PC-3 (cell line): ENCODE results near the gene ATF7. TPM values are rescaled to one million over a fixed set of nuclear protein-coding genes. Genes with fewer than 3 reads are reported as not detected.

Experiments
- ATAC-seq: fragments of 200-7000 bp; cut with Tn5 transposase; 2 replicates; pipeline ENCODE4 v1.9.1; 2020; ENCODE audit warnings: mild to moderate bottlenecking, moderate library complexity
- BruUV-seq: library from RNA; stranded (reverse); fragments of 400-500 nt; replicated peaks from 2 replicates; lab custom pipeline; 2021; lab: Mats Ljungman, UMichigan
- CTCF ChIA-PET: fragments of 300-600 bp; sonication (Branson Sonifier 250); formaldehyde crosslinking; loops from one replicate; lab custom pipeline; 2022; ENCODE audit warnings: antibody characterized with exemption; lab: Charles Lee
- POLR2A ChIA-PET: fragments of 300-600 bp; sonication (Branson Sonifier 250); formaldehyde crosslinking; loops from one replicate; lab custom pipeline; 2022; ENCODE audit warnings: antibody characterized with exemption; ENCODE audit not compliant: unreplicated experiment; lab: Charles Lee
- DNase-seq: peaks from one replicate; pipeline ENCODE4 v3.0.0-alpha.2; 2015
- H2AFZ ChIP-seq: fragments of 300-600 bp; sonication (generic); 2 replicates; pipeline ENCODE4 v1.6.0; 2016; ENCODE audit warnings: antibody characterized with exemption, low read length
- H3F3A ChIP-seq: fragments of 300-600 bp; sonication (generic); one replicate; pipeline ENCODE4 v1.6.0; 2017; ENCODE audit warnings: antibody characterized with exemption, low read length, control low read depth, mild to moderate bottlenecking; ENCODE audit not compliant: unreplicated experiment
- H3K27ac ChIP-seq: fragments of 300-600 bp; sonication (generic); 2 replicates; pipeline ENCODE4 v1.5.1; 2016; ENCODE audit warnings: mild to moderate bottlenecking, low read length
- H3K27me3 ChIP-seq: fragments of 300-600 bp; sonication (generic); 2 replicates; pipeline ENCODE4 v1.6.1; 2016; ENCODE audit warnings: low read length, mixed read lengths
- H3K36me3 ChIP-seq: fragments of 300-600 bp; sonication (generic); 2 replicates; pipeline ENCODE4 v1.6.1; 2016; ENCODE audit warnings: low read depth, mixed run types, low read length, mixed read lengths
- H3K4me1 ChIP-seq: fragments of 300-600 bp; sonication (generic); 2 replicates; pipeline ENCODE4 v1.5.1; 2016; ENCODE audit warnings: low read length; ENCODE audit not compliant: insufficient read depth
- H3K4me2 ChIP-seq: fragments of 300-600 bp; sonication (generic); 2 replicates; pipeline ENCODE4 v1.6.0; 2016; ENCODE audit warnings: low read length
- H3K4me3 ChIP-seq: fragments of 300-600 bp; sonication (generic); 2 replicates; pipeline ENCODE4 v1.5.1; 2016; ENCODE audit warnings: mild to moderate bottlenecking, low read length, mixed read lengths
- H3K79me2 ChIP-seq: fragments of 300-600 bp; sonication (generic); 2 replicates; pipeline ENCODE4 v1.6.1; 2017; ENCODE audit warnings: low read length, mixed read lengths
- H3K9ac ChIP-seq: fragments of 300-600 bp; sonication (generic); 2 replicates; pipeline ENCODE4 v1.6.0; 2016; ENCODE audit warnings: mild to moderate bottlenecking, low read length
- H3K9me2 ChIP-seq: fragments of 300-600 bp; sonication (generic); replicated peaks from 2 replicates; pipeline ENCODE4 v1.6.1; 2016; ENCODE audit warnings: mixed run types, low read length, mixed read lengths
- H3K9me3 ChIP-seq: fragments of 300-600 bp; sonication (generic); 2 replicates; pipeline ENCODE4 v1.6.1; 2016; ENCODE audit warnings: low read length, mixed read lengths
- H4K20me1 ChIP-seq: fragments of 300-600 bp; sonication (generic); 2 replicates; pipeline ENCODE4 v1.6.1; 2016; ENCODE audit warnings: low read length, mixed read lengths
- CTCF ChIP-seq: fragments of 300-600 bp; sonication (generic); conservative IDR thresholded peaks from 2 replicates; pipeline ENCODE4 v1.5.1; 2017; ENCODE audit warnings: antibody characterized with exemption, low read depth, mild to moderate bottlenecking, low read length
- EZH2 ChIP-seq: fragments of 300-600 bp; sonication (generic); IDR thresholded peaks from one replicate; pipeline ENCODE4 v1.6.1; 2017; ENCODE audit warnings: antibody characterized with exemption, mild to moderate bottlenecking, low read length; ENCODE audit not compliant: unreplicated experiment
- EZH2phosphoT487 ChIP-seq: fragments of 300-600 bp; sonication (generic); IDR thresholded peaks from 2 replicates; pipeline ENCODE4 v1.6.1; 2018; ENCODE audit warnings: mild to moderate bottlenecking, antibody characterized with exemption, low read length, borderline replicate concordance
- intact Hi-C: fragments of 100-400 bp; cut with micrococcal nuclease; formaldehyde crosslinking; loops from 2 replicates; pipeline ENCODE4 v1.9.0; 2023
- total RNA-seq: library from RNA; depleted of rRNA; stranded (reverse); fragments of >200 nt; gene quantifications from 2 replicates; pipeline ENCODE4 v1.2.3, GENCODE V29; 2014

Gene ATF7
- total RNA-seq, 1 experiment from 2014 or later = 7.9 TPM

- H3K79me2 ChIP-seq = no peaks in the 10 kb centered on the region
- no peaks in the 10 kb centered on the region for H3K27me3 ChIP-seq
- H3F3A ChIP-seq = no peaks in the 10 kb centered on the region
- no peaks in the 10 kb centered on the region for H4K20me1 ChIP-seq
- BruUV-seq = no TSS peak
- DNase-seq = no peak
- H3K9me3 ChIP-seq = no peaks in the 10 kb centered on the region
- POLR2A ChIA-PET = no interaction called here
- H2AFZ ChIP-seq = no peak overlapping the region
- TF ChIP-seq EZH2 = no peak
- no peak for TF ChIP-seq CTCF
- no peak for TF ChIP-seq EZH2phosphoT487
- CTCF ChIA-PET = no interaction called here
- H3K4me2 ChIP-seq = no peak overlapping the region
- no peak overlapping the region for H3K27ac ChIP-seq
- H3K9ac ChIP-seq = no peak overlapping the region
- no peaks in the 10 kb centered on the region for H3K4me1 ChIP-seq
- no peaks in the 10 kb centered on the region for H3K36me3 ChIP-seq
- intact Hi-C loops = no loop called here
- no peak overlapping the region for H3K4me3 ChIP-seq
- no peak for ATAC-seq
- H3K9me2 ChIP-seq = 0 out of 2 replicates have a peak, but pooled peaks cover 3% of the 10 kb centered on the region
Observed at GRCh38 chr12:53644133-53644532, 18.0 kb upstream of the ATF7 start.

- ATAC-seq (no peak), DNase-seq (no peak)
- H3F3A ChIP-seq = no peaks in the 10 kb centered on the region
- no peaks in the 10 kb centered on the region for H3K4me1 ChIP-seq
- H3K4me3 ChIP-seq = no peak overlapping the region
- H3K9me3 ChIP-seq = no peaks in the 10 kb centered on the region
- H4K20me1 ChIP-seq = no peaks in the 10 kb centered on the region
- no peak overlapping the region for H2AFZ ChIP-seq
- H3K9ac ChIP-seq = no peak overlapping the region
- TF ChIP-seq EZH2phosphoT487 = no peak
- TF ChIP-seq CTCF = no peak
- no peak for TF ChIP-seq EZH2
- H3K4me2 ChIP-seq = no peak overlapping the region
- no peaks in the 10 kb centered on the region for H3K36me3 ChIP-seq
- 0 out of 2 replicates have a peak, but pooled peaks cover 3% of the 10 kb centered on the region for H3K9me2 ChIP-seq
- H3K27ac ChIP-seq = no peak overlapping the region
- no TSS peak for BruUV-seq
- H3K79me2 ChIP-seq = no peaks in the 10 kb centered on the region
- ChIA-PET CTCF (no interaction called here), POLR2A (no interaction called here)
- no peaks in the 10 kb centered on the region for H3K27me3 ChIP-seq
- intact Hi-C loops = no loop called here
Observed at GRCh38 chr12:53643232-53643979, 17.2 kb upstream of the ATF7 start.

- no peak overlapping the region for H3K9ac ChIP-seq
- TF ChIP-seq CTCF (no peak), EZH2 (no peak)
- no peak for DNase-seq
- H3K27ac ChIP-seq = no peak overlapping the region
- CTCF ChIA-PET = no interaction called here
- H3K9me3 ChIP-seq = no peaks in the 10 kb centered on the region
- H3K27me3 ChIP-seq = no peaks in the 10 kb centered on the region
- no peak overlapping the region for H3K4me2 ChIP-seq
- H3F3A ChIP-seq = no peaks in the 10 kb centered on the region
- H3K36me3 ChIP-seq = no peaks in the 10 kb centered on the region
- ATAC-seq = no peak
- H3K79me2 ChIP-seq = no peaks in the 10 kb centered on the region
- intact Hi-C loops = no loop called here
- no TSS peak for BruUV-seq
- H4K20me1 ChIP-seq = no peaks in the 10 kb centered on the region
- POLR2A ChIA-PET = no interaction called here
- H3K4me1 ChIP-seq = no peaks in the 10 kb centered on the region
- H3K4me3 ChIP-seq = no peak overlapping the region
- no peaks in the 10 kb centered on the region for H3K9me2 ChIP-seq
- no peak overlapping the region for H2AFZ ChIP-seq
Observed at GRCh38 chr12:53638057-53638456, 11.9 kb upstream of the ATF7 start.
